Testis (tissue), 2 donors: Measurements from ENCODE around the gene FUS.

Source experiments
- CTCF ChIP-seq, 3 experiments: fragments of 450-650 bp in 2 of 3; fragments of 200-600 bp in 1 of 3; sonication (generic) in 1 of 3; IDR thresholded peaks; one replicate each; pipeline ENCODE4 v1.5.1; 2016 to 2019; ENCODE audit warnings: antibody characterized with exemption in 3 of 3, mild to moderate bottlenecking in 2 of 3, moderate library complexity in 1 of 3
- POLR2A ChIP-seq: fragments of 450-650 bp; IDR thresholded peaks from one replicate; pipeline ENCODE4 v1.6.1; 2017; ENCODE audit warnings: antibody characterized with exemption, mild to moderate bottlenecking, moderate library complexity

GRCh38 chr16:31148281-31148728, 31.6 kb upstream of the FUS start:
- TF ChIP-seq CTCF (IDR thresholded peaks at IDR 0.05) (no peak), POLR2A (no peak)
